Measurements from ENCODE around the gene KIFC3.
"Not testable (repeated sequence)": the region's sequence is repeated elsewhere in the genome, so short reads cannot be mapped to it uniquely, and the experiment has no call there.

KIFC3 gene

GRCh38 chr16:57786632-57787518 is 15.4 kb downstream of the KIFC3 start:
- DNase-seq (ENCODE audit: low read depth in 2 of 2): no peak

DNA sequence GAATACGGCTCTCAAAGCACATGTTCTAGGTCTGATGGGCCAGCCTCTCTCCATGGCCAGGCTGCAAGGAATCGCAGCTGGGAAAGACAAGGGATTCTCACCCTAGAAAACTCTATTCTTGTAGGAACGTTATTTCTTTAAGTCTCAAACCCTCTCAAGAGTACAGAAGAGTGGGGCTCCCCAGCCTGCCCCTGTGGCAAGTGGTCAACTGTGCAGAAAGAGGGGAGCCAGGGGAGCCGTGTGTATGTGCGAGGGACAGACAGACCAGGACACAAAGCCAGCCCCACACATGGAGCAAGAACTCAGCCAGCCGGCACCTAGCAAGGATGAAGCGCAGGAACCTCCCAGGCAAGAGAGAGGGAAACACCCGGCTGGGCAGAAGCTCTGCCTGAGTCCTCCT is 16.4 kb downstream of the KIFC3 start:
- no peak for DNase-seq (ENCODE audit: low read depth in 2 of 2)

- DNase-seq (ENCODE audit: low read depth in 2 of 2): no peak
These were observed 16.9 kb downstream of the KIFC3 start for GRCh38 chr16:57785385-57785784.

- DNase-seq (ENCODE audit: low read depth in 2 of 2): no peak
These were observed 18.0 kb downstream of the KIFC3 start for GRCh38 chr16:57784334-57784733.

DNA sequence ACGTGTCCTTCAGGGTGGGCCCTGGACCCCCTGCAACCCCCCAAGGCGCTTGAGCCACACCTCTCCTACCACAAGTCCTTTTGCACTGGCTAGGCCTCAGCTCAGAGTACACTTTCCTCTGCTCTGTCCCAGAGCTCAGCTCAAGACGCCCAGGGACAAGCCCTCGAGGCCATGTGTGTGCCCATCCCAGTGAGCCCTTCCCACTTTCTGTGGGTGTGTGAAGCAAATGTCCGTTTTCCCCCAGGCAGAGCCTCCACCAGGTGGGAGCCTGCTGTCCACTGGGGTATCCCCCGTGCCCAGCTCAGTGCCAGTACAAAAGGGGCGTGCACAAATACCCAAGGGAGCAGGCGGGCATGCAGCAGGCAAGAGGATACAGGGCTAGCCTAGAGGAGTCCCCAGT is 18.4 kb downstream of the KIFC3 start:
- DNase-seq (ENCODE audit: low read depth in 2 of 2): no peak

GRCh38 chr16:57783116-57783515 is 19.2 kb downstream of the KIFC3 start:
- DNase-seq (ENCODE audit: low read depth in 2 of 2): no peak

GRCh38 chr16:57782607-57783055 is 19.7 kb downstream of the KIFC3 start:
- DNase-seq (ENCODE audit: low read depth in 2 of 2): not testable (repeated sequence)

DNA sequence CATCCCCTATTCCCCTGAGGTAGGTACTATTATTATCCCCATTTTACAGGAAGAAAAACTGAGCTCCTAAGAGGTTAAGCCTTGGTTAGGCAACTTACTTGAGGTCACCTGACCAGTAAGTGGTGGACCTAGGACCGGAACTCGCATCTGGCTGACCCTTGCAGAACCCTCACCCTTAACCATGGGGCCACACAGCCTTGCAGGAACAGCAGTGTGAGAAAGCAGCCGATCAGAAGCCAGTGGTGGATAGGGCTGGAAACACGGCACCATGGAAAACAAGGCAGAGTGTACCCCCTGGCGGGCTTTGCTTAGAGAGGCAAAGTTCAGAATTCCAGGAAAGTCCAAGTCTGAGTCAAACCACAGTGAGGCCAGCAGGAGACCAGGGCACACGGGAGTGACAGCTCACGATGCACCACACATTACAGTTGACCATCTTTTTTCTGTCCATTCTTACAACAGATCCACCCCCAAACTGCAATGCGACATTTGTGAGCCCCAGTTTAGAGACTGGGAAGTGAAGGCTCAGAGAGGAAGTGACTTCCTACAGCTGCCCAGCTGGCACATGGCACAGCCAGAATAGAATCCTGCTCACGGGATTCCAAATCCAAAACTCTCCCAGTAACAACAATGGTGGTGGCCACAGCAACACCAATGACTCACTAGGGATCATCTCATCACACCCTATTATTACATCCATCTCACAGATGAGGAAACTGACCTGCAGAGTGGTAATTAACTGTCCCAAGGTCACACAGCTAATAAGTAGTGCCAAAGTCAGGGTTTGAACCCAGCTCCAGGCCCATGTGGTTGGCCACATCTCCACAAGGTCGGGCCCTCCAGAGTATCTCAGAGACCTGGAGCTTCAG is 20.3 kb downstream of the KIFC3 start:
- no peak for DNase-seq (ENCODE audit: low read depth in 2 of 2)

DNA sequence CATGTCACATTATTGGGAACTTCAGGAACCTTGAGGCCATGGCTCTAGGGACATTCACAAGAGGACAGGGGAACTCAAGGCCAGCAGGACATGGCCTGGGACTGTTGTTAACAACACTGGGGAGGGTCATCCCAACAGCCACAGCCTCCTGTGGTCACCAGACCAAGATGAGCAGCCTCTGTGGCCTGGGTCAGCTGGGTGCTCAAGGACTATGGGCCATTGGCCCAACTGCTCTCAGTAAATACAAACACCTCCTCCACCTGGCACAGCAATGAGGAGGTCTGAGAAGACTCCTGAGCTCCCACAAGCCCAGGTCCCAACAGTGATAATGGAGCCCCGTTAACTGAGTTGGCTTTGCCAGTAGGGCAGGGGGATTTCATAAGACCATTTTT is 20.9 kb downstream of the KIFC3 start:
- DNase-seq (ENCODE audit: low read depth in 2 of 2): no peak

DNA sequence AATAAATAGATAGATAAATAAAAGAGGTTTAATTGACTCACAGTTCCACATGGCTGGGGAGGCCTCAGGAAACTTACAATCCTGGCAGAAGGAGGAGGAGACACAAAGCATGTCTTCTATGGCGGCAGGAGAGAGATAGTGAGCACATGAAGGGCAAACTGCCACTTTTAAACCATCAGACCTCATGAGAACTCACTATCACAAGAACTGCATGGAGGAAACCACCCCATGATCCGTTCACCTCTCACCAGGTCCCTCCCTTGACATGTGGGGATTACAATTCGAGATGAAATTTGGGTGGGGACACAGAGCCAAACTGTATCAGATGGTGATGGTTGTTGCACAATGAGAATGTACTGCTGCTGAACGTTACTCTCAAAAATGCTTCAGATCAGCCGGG is 22.5 kb downstream of the KIFC3 start:
- DNase-seq (ENCODE audit: low read depth in 2 of 2): not testable (repeated sequence)

GRCh38 chr16:57778658-57779057 is 23.6 kb downstream of the KIFC3 start:
- DNase-seq (ENCODE audit: low read depth in 2 of 2): no peak

- no peak for DNase-seq (ENCODE audit: low read depth in 2 of 2)
These were observed 26.4 kb downstream of the KIFC3 start for GRCh38 chr16:57775661-57776469.

GRCh38 chr16:57774705-57775285 is 27.5 kb downstream of the KIFC3 start:
- DNase-seq (ENCODE audit: low read depth in 2 of 2): no peak

- DNase-seq (ENCODE audit: low read depth in 2 of 2): no peak
These were observed 28.5 kb downstream of the KIFC3 start for GRCh38 chr16:57773655-57774295.

GRCh38 chr16:57773019-57773418 is 29.3 kb downstream of the KIFC3 start:
- DNase-seq (ENCODE audit: low read depth in 2 of 2): no peak

DNA sequence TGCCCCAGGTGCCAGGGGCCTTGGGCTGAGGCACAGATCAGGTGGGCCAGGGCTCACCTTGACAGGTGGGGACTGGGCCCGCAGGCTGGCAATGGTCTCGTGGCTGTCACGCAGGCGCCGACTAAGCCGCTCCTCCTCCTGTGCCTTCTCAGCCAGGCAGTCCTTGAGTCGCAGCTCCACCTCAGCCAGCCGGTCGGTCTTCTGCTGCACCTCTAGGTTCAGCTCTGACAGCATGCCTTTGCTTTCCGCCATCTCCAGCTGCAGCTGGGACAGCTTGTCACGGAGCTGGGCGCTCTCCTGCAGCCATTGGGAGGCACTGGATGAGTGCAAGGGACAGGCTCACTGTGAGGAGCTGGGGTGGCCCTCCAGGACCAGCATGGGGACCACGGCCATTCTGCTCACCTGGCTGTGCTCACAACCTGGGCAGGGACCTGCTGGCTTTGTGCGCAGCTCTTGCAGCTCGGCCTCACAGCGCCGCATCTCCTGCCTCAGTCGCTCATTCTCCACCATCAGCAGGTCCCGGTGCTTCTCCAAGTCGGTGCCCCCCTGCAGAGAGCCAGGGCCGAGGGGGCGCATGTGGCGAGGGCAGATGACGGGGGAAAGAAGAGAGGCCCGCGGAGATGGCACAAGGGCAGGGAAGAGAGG is 31.0 kb downstream of the KIFC3 start:
- DNase-seq (ENCODE audit: low read depth in 2 of 2): no peak

DNA sequence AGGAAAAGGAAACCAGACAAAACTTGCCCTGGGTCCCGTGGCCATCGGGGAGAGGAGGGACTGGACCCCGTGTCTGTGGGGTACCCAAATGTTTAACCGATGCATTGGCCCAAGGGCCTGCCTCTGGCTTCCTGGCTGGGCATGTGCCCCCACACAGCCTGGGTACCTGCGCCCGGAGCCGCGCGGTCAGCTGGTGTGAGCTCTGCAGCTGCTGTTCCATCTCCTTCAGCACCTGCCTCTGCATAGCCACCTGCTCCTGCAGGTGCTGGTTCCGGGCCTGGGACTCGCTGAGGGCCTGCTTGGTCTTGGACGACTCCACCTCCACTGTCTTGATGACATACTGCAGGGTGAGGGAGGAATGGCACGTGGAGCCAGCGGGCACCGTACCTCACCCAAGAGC is 31.9 kb downstream of the KIFC3 start:
- no peak for DNase-seq (ENCODE audit: low read depth in 2 of 2)

DNA sequence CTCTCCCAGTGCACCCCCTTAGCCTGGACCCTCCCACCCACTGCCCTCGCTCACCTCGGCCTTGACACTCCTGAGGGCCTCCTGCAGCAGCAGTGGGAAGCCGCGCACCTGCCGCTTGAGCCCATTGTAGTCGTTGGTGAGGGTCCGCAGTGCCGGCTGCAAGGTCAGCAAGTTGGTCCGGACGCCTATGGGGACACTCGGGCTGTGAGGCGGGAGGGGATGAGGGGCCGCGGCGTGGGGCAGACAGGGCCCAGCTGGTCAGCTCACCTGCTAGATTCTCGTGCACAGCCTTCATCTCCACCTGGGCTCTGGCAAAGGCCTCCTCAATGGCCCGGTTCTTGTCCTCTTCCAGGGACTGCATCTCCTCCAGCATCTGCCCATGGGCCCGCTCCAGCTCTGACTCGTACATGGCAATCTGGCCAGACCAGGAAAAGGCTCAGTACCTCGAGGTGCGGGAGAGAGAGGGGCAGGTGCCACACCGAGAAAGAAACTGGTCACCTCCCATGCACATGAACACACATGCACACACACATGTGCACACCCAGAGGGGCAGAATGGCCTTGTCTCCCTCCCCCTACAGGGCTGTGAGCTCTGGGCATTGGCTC is 32.6 kb downstream of the KIFC3 start:
- no peak for DNase-seq (ENCODE audit: low read depth in 2 of 2)

- DNase-seq (ENCODE audit: low read depth in 2 of 2): no peak
These were observed 35.5 kb downstream of the KIFC3 start for GRCh38 chr16:57766714-57767348.

Data from fibroblast of skin of left quadriceps (primary cell).